ENCODE results near the gene ULK4.

ULK4 gene

DNA sequence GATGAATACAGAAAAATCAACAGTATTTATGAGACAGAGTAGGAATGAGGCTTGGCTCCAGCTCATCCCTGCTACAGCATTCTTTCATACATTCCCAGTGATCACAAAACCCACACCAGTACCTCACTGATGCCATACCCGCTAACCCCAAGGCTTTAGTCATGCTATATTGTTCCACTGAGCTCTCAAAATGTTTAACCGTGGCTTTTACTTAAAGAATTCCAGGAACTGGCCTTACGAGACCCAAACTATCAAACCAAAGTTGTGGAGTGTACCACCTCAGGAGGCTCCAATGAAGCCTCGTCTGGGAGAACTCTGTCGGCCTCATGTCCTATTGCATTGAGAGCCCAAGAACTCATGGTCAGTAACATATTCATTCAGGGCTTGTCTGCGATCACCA is 278.9 kb downstream of the ULK4 start:
- TF ChIP-seq EZH2phosphoT487 (conservative IDR thresholded peaks at IDR 0.05; ENCODE audit: low read length) = no peak
- TF ChIP-seq, protein P1, sequence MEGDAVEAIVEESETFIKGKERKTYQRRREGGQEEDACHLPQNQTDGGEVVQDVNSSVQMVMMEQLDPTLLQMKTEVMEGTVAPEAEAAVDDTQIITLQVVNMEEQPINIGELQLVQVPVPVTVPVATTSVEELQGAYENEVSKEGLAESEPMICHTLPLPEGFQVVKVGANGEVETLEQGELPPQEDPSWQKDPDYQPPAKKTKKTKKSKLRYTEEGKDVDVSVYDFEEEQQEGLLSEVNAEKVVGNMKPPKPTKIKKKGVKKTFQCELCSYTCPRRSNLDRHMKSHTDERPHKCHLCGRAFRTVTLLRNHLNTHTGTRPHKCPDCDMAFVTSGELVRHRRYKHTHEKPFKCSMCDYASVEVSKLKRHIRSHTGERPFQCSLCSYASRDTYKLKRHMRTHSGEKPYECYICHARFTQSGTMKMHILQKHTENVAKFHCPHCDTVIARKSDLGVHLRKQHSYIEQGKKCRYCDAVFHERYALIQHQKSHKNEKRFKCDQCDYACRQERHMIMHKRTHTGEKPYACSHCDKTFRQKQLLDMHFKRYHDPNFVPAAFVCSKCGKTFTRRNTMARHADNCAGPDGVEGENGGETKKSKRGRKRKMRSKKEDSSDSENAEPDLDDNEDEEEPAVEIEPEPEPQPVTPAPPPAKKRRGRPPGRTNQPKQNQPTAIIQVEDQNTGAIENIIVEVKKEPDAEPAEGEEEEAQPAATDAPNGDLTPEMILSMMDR (IDR thresholded peaks at IDR 0.05; ENCODE audit: insufficient read depth, low read length, poor library complexity, severe bottlenecking) = no peak
- no peak overlapping the region for H2AFZ ChIP-seq (ENCODE audit: low read depth, low read length, severe bottlenecking)
- H3K9me3 ChIP-seq (ENCODE audit: insufficient read depth, low read length) = no peaks in the 10 kb centered on the region
- H3K4me3 ChIP-seq (ENCODE audit: insufficient read depth, low read length, poor library complexity, severe bottlenecking) = no peak overlapping the region
- H4K20me1 ChIP-seq (ENCODE audit: low read depth, low read length) = no peaks in the 10 kb centered on the region
- no peaks in the 10 kb centered on the region for H3K79me2 ChIP-seq (ENCODE audit: insufficient read depth, low read length)
- H3K9ac ChIP-seq (ENCODE audit: low read length) = no peak overlapping the region
- no peak overlapping the region for H3K27ac ChIP-seq (ENCODE audit: low read depth, low read length)
- H3K4me2 ChIP-seq (ENCODE audit: low read depth, low read length, poor library complexity, severe bottlenecking) = no peak overlapping the region
- H3F3A ChIP-seq (ENCODE audit: insufficient read depth) = no peaks in the 10 kb centered on the region
- H3K9me2 ChIP-seq (replicated peaks; ENCODE audit: insufficient read depth, low read length) = no peaks in the 10 kb centered on the region
- no peaks in the 10 kb centered on the region for H3K36me3 ChIP-seq (ENCODE audit: low read length)
- no peaks in the 10 kb centered on the region for H3K27me3 ChIP-seq (ENCODE audit: low read length)

DNA sequence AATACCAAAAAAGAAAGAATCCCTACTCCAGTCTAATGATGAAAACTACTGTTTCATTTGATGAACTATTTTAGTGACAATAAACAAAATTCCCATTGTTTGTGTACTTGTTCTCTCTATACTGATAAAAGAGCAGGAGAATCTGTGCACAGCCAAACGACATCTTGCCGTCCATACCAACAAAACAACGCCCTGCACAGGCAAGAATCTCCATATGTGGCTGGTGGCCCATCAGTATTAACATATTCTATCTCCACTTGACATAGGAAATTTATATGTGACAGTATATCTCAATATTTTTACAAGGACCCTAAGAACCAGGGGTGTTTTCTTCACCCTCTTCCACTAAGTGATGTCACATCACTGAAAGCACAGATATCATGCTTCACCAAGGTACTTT is 279.5 kb downstream of the ULK4 start:
- Histone ChIP-seq H3K27ac (ENCODE audit: low read depth, low read length) (no peak overlapping the region), H3K79me2 (ENCODE audit: insufficient read depth, low read length) (no peaks in the 10 kb centered on the region), H3K9ac (ENCODE audit: low read length) (no peak overlapping the region), H3F3A (ENCODE audit: insufficient read depth) (no peaks in the 10 kb centered on the region), H4K20me1 (ENCODE audit: low read depth, low read length) (no peaks in the 10 kb centered on the region), H3K36me3 (ENCODE audit: low read length) (no peaks in the 10 kb centered on the region), H3K4me2 (ENCODE audit: low read depth, low read length, poor library complexity, severe bottlenecking) (no peak overlapping the region), H3K9me3 (ENCODE audit: insufficient read depth, low read length) (no peaks in the 10 kb centered on the region), H2AFZ (ENCODE audit: low read depth, low read length, severe bottlenecking) (no peak overlapping the region), H3K27me3 (ENCODE audit: low read length) (no peaks in the 10 kb centered on the region), H3K4me3 (ENCODE audit: insufficient read depth, low read length, poor library complexity, severe bottlenecking) (no peak overlapping the region), H3K9me2 (replicated peaks; ENCODE audit: insufficient read depth, low read length) (no peaks in the 10 kb centered on the region)
- no peak for TF ChIP-seq EZH2phosphoT487 (conservative IDR thresholded peaks at IDR 0.05; ENCODE audit: low read length)
- TF ChIP-seq, protein P1 (IDR thresholded peaks at IDR 0.05; ENCODE audit: insufficient read depth, low read length, poor library complexity, severe bottlenecking) = no peak

DNA sequence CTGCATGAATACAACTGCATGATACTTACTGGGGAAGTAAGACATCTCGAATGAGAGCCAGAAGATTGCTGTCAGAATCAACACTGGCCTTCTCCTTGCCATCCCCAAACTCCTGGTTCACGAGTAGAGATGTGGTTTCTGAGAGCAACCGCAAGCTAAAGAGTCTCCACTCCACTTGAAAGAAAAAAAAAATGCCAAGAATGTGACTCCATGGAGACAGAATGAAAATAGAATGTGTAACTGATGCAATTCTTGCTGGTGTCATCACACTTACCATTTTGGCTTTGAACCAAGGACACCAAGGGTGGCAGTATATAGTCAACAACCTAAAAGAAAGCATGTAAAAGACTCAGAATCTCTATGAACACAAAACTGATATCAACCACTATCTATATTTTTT is 280.4 kb downstream of the ULK4 start:
- Histone ChIP-seq H4K20me1 (ENCODE audit: low read depth, low read length) (no peaks in the 10 kb centered on the region), H3K27me3 (ENCODE audit: low read length) (no peaks in the 10 kb centered on the region), H3F3A (ENCODE audit: insufficient read depth) (no peaks in the 10 kb centered on the region), H3K36me3 (ENCODE audit: low read length) (no peaks in the 10 kb centered on the region), H3K9ac (ENCODE audit: low read length) (no peak overlapping the region), H3K9me2 (replicated peaks; ENCODE audit: insufficient read depth, low read length) (no peaks in the 10 kb centered on the region), H3K9me3 (ENCODE audit: insufficient read depth, low read length) (no peaks in the 10 kb centered on the region), H2AFZ (ENCODE audit: low read depth, low read length, severe bottlenecking) (no peak overlapping the region), H3K79me2 (ENCODE audit: insufficient read depth, low read length) (no peaks in the 10 kb centered on the region), H3K4me3 (ENCODE audit: insufficient read depth, low read length, poor library complexity, severe bottlenecking) (no peak overlapping the region), H3K4me2 (ENCODE audit: low read depth, low read length, poor library complexity, severe bottlenecking) (no peak overlapping the region), H3K27ac (ENCODE audit: low read depth, low read length) (no peak overlapping the region)
- TF ChIP-seq, protein P1 (IDR thresholded peaks at IDR 0.05; ENCODE audit: insufficient read depth, low read length, poor library complexity, severe bottlenecking) = no peak
- no peak for TF ChIP-seq EZH2phosphoT487 (conservative IDR thresholded peaks at IDR 0.05; ENCODE audit: low read length)

Measured in SU-DHL-6 (cell line).